VCaP (cell line): ENCODE data around the gene SRR.
A peak's percentile ranks its signal among the peaks of the same experiment; 100 is the strongest.

Experiments used
- H3K27ac ChIP-seq: fragments of 450-650 bp; 2 replicates; pipeline ENCODE4 v1.5.1; 2017
- TF ChIP-seq, protein P1 (sequence below): fragments of 450-650 bp; conservative IDR thresholded peaks from 2 replicates; pipeline ENCODE4 v1.5.1; 2017; ENCODE audit warnings: mild to moderate bottlenecking, moderate library complexity

Gene SRR

GRCh38 chr17:2319051-2319450, 15.3 kb downstream of the SRR start:
- TF ChIP-seq, protein P1, sequence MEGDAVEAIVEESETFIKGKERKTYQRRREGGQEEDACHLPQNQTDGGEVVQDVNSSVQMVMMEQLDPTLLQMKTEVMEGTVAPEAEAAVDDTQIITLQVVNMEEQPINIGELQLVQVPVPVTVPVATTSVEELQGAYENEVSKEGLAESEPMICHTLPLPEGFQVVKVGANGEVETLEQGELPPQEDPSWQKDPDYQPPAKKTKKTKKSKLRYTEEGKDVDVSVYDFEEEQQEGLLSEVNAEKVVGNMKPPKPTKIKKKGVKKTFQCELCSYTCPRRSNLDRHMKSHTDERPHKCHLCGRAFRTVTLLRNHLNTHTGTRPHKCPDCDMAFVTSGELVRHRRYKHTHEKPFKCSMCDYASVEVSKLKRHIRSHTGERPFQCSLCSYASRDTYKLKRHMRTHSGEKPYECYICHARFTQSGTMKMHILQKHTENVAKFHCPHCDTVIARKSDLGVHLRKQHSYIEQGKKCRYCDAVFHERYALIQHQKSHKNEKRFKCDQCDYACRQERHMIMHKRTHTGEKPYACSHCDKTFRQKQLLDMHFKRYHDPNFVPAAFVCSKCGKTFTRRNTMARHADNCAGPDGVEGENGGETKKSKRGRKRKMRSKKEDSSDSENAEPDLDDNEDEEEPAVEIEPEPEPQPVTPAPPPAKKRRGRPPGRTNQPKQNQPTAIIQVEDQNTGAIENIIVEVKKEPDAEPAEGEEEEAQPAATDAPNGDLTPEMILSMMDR: no peak
- no peak overlapping the region for H3K27ac ChIP-seq

GRCh38 chr17:2321399-2321798, 17.6 kb downstream of the SRR start:
- no peak overlapping the region for H3K27ac ChIP-seq
- TF ChIP-seq, protein P1: no peak

DNA sequence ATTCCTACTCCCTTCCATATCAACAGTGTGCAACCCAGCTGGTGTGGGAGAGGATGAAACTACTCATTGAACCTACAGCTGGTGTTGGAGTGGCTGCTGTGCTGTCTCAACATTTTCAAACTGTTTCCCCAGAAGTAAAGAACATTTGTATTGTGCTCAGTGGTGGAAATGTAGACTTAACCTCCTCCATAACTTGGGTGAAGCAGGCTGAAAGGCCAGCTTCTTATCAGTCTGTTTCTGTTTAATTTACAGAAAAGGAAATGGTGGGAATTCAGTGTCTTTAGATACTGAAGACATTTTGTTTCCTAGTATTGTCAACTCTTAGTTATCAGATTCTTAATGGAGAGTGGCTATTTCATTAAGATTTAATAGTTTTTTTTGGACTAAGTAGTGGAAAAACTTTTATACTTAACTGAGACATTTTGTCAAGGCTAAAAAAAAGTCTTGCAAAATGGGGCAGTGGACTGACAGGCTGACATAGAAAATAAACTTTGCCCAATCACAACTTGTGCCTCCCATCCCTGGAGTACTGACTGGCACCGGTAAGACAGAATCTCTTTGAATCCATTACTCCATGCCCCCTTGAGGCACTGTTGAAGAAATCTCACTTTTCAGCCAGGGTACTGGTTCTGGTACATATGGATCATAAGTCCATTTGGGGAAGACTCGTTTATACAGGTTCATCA, 20.0 kb downstream of the SRR start:
- H3K27ac ChIP-seq: no peak overlapping the region
- TF ChIP-seq, protein P1: no peak

DNA sequence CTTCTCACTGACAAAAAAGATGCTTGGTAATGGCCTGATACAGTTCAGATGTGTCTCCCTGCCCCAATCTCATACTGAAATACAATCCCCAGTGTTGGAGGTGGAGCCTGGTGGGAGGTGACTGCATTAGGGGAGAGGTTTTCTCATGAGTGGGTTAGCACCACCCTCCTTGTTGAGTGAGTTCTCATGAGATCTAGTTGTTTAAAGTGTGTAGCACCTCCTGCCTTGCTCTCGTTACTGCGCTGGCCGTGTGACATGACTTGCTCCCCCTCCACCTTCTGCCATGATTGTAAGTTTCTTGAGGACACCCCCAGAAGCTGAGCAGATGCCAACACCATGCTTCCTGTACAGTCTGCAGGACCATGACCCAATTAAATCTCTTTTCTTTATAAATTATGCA, 27.6 kb downstream of the SRR start:
- H3K27ac ChIP-seq: no peak overlapping the region
- TF ChIP-seq, protein P1: no peak

DNA sequence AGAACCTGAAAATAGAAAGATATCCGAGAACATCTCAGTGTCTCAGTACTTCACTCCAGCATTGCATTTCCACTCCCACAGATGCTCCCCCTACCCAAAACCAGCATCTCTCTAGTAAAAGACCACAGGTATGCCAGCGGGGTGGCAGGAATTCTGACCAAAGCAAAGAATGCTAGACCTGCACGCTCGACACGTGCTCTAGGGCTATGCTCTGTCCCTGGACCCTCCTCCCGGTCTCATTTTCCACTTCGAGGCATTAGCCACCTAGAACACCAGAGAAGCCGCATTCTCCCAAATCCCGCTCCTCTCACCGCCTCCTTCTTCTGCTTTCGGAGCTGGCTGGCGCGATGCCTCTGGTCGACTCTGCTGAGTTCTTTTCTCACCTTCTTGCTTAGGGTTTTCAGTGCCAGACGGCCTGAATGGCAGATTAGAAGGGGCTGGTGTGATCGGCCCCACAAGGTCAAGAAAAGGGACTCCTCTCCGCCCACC, 32.0 kb downstream of the SRR start:
- TF ChIP-seq, protein P1: no peak
- H3K27ac ChIP-seq: peak overlapping the region; percentile 98

DNA sequence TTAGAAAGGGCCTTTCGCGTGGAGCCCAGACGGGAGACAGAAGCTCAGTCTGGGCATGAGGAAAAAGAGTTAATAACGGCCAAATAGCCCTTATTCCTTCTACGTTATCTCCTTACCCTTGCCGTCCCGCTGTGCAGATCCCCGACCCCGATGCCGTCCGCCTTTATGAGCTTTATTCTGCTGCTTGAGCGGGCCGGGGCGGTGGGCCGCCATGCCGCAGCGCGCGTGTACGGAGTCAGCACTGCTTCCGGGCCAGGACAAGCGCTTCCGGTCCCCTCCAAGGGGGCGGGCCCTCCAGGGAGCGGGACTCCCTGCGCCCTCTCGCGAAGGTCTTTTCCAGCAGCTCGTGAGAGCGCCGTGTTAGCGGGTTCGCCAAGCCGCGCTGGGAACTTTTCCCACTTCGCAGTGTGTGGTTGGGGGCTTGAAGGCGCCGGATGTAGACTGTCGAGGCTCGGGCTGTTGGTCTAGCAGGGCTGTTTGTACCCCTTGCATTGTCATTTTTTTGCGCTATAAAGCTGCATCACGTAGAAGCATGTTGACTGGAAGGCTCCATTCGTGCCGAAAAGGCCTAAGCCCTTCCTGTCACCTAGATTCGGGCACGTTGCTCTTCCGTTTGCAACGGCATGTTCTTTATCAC, 32.6 kb downstream of the SRR start, which contains the start of gene TSR1:
Gene TSR1 (minus strand): TSS at position 243 of the 637 bp plus-strand sequence. CDS start 30 bp downstream, at position 213.
- peak within 1 kb of the TSS; percentile 98 for H3K27ac ChIP-seq
- TF ChIP-seq, protein P1: peak; percentile 45

DNA sequence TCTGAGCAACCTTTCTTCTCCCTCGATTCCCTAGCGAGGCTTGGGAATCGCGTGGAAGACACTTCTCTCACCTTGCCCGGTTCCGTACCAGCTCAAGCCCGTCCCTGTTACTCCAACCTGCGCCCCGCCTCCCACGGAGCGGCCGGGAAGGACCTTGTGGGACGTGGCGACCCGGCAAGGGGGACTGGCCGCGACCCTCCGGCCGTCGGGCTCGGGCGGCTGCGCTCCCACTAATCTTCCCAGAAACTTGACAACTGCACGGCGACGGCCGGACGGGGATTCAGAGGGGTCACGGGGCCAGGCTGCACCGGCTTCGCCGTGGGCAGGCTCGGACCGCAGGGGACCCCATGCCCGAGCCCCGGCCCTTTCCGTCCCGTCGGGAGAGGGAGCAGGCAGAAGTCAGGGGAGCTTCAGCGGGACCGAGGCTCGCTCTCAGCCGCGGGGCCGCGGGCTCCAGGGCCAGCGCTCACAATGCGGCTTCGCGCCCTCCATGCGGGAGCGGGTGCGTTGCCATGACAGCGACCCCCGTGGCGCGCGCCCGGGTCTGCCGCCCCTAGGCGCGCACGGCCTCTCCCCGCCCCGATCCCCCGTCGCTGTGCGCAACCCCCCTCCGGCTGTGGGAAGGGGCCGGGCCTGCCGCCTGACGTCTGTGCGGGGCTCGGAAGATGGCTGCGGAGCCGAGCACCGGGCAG, 33.2 kb downstream of the SRR start, which contains the start of gene SGSM2:
Gene SGSM2 (plus strand): TSS at position 650 of the 692 bp plus-strand sequence. CDS start 188 bp downstream, outside the sequence.
- peak within 1 kb of the TSS; percentile 98 for H3K27ac ChIP-seq
- TF ChIP-seq, protein P1: no peak
